Mesangial cell (primary cell): ENCODE results near the gene SPRR2D. TPM values are rescaled to one million over a fixed set of nuclear protein-coding genes. Genes with fewer than 3 reads are reported as not detected.

Experiments used
- total RNA-seq: library from RNA; depleted of rRNA; stranded (reverse); fragments of >200 nt; gene quantifications from 2 replicates; pipeline ENCODE4 v1.2.3, GENCODE V29; 2015

The SPRR2D gene
- not detected in 2 replicates for total RNA-seq

DNA sequence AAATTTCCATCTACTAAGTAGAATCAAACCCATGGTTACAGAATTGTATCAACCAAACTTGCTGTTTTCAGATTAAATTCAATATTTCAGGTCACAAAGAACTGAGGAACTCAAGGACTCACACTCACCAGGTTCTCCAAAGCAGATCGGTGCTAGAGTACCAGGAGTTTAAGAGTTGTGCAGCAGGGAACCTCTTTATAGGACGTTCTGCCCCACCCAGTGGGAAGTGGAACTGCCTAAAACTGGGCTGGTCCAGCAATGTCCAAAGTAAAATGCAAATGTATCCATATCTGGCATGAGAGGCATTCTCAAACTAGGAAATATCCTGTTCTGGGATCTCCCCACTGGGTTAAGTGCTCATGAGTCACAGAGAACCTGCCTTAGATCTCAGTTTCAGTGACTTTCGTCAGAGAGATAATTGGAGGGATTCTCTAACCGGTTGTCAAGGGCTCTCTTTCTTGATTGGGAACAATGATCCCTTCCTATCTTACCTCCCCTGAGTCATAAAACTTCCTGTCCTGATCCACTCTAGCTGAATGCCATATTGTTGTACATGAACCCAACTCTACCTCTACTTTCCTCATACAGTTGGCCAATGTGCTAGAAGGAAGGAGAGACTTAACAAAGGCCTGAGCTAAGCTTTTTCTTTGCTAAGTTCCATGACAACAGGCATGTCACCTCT, at the start of gene SPRR2D:
SPRR2D (minus strand) TSS at position 171 of the 682 bp plus-strand sequence. CDS start 774 bp downstream, outside the sequence.

DNA sequence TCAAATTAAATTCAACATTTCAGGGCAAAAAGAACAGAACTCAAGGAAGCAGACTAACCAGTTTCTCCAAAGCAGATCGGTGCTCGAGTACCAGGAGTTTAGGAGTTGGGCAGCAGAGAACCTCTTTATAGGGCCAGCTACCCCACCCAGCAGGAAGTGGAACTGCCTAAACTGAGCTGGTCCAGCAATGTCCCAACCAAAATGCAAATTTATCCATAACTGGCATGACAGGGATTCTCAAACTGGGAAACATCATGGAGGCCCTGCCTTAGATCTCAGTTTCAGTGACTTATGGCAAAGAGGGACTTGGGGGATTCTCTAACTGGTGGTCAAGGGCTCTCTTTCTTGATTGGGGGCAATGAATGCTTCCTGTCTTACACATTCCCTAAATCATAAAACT, 30.6 kb upstream of the SPRR2D start, which contains the start of gene SPRR2B:
SPRR2B (minus strand) TSS at position 101 of the 400 bp plus-strand sequence. CDS start 772 bp downstream, outside the sequence.

DNA sequence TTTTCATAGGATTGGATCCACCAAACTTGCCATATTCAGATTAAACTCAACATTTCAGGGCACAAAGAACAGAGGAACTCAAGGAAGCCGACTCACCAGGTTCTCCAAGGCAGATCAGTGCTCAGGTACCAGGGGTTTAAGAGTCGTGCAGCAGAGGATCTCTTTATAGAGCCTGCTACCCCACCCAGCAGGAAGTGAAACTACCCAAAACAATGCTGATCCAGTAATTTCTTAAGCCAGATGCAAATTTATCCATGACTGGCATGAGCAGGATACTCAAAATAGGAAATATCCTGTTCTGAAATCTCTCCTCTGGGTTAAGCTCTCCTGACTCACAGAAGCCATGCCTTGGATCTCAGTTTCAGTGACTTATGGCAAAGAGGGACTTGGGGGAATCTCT, 16.5 kb upstream of the SPRR2D start, which contains the start of gene SPRR2A:
SPRR2A (minus strand) TSS at position 138 of the 400 bp plus-strand sequence. CDS start 777 bp downstream, outside the sequence.

DNA sequence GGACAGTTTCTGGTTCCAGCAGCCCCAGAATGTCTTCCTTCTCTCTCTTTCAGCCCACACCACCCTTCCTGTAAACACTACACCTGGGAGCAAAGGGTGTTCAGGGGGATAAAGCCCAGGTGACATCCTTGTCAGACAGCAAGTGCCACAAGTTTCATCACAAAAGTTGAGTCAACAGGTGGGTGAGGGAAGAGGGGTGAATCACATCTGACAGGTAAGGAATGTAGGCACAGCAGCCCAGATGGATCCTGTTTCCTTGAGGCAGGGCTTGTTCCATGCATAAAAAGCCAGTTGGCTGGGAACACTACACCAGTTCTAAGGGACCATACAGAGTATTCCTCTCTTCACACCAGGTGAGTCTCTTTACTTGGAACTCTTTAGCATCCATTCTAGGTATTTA, 10.0 kb downstream of the SPRR2D start, which contains the start of gene SPRR1B:
SPRR1B (plus strand) TSS at position 309 of the 400 bp plus-strand sequence. CDS start 1,143 bp downstream, outside the sequence.

DNA sequence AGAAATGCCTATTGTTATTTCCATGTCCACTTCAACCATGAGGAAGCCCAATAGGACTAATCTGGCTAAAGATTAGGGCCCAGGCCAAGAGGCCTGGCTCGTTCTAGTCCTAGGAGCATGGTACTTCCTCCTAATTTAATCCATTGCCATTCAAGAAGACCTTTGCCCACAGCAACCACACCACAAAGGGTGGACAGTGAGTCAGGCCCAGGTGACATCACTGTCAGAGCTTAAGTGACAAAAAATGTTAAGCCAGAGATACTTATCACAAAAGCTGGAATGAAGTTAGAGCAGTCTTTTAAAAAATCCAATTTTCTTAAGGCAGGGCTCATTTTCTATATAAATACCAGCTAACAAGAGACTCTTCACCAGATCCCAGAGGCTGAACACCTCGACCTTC, 39.5 kb downstream of the SPRR2D start, which contains the start of gene SPRR3:
SPRR3 (plus strand) TSS at position 368 of the 400 bp plus-strand sequence. CDS start 1,272 bp downstream, outside the sequence.

Other genes with a start within 250 kb of the SPRR2D start
- not detected in 2 replicates for gene LCE1D, start 244.4 kb downstream of the SPRR2D start, total RNA-seq
- gene LCE1C, start 234.5 kb downstream of the SPRR2D start, total RNA-seq: not detected in 2 replicates
- gene LCE1B, start 229.1 kb downstream of the SPRR2D start, total RNA-seq: not detected in 2 replicates
- gene LCE1A, start 213.6 kb downstream of the SPRR2D start, total RNA-seq: not detected in 2 replicates
- not detected in 2 replicates for gene LCE6A, start 198.3 kb downstream of the SPRR2D start, total RNA-seq
- not detected in 2 replicates for gene LCE7A, start 181.1 kb downstream of the SPRR2D start, total RNA-seq
- not detected in 2 replicates for gene SMCP, start 162.8 kb downstream of the SPRR2D start, total RNA-seq
- not detected in 2 replicates for gene IVL, start 132.6 kb downstream of the SPRR2D start, total RNA-seq
- not detected in 2 replicates for gene SPRR5, start 93.9 kb downstream of the SPRR2D start, total RNA-seq
- not detected in 2 replicates for gene SPRR4, start 70.5 kb downstream of the SPRR2D start, total RNA-seq
- gene SPRR1A, start 57.0 kb downstream of the SPRR2D start, total RNA-seq: not detected in 2 replicates
- gene SPRR3, start 39.4 kb downstream of the SPRR2D start, total RNA-seq: not detected in 2 replicates
- not detected in 2 replicates for gene SPRR1B, start 9.9 kb downstream of the SPRR2D start, total RNA-seq
- not detected in 2 replicates for gene SPRR2A, start 16.4 kb upstream of the SPRR2D start, total RNA-seq
- not detected in 2 replicates for gene SPRR2B, start 30.5 kb upstream of the SPRR2D start, total RNA-seq
- gene SPRR2E, start 53.4 kb upstream of the SPRR2D start, total RNA-seq: not detected in 2 replicates
- gene SPRR2F, start 72.4 kb upstream of the SPRR2D start, total RNA-seq: not detected in 2 replicates
- gene SPRR2G, start 109.8 kb upstream of the SPRR2D start, total RNA-seq: not detected in 2 replicates
- not detected in 2 replicates for gene LELP1, start 162.3 kb upstream of the SPRR2D start, total RNA-seq
- not detected in 2 replicates for gene PRR9, start 176.5 kb upstream of the SPRR2D start, total RNA-seq
- gene LORICRIN, start 218.6 kb upstream of the SPRR2D start, total RNA-seq: not detected in 2 replicates